Measurements from ENCODE around the gene CALML3. TPM values are rescaled to one million over a fixed set of nuclear protein-coding genes. Genes with fewer than 3 reads are reported as not detected.

The CALML3 gene
- total RNA-seq, 4 donors from 2014 or later, result 196 to 799 (median 315) TPM

DNA sequence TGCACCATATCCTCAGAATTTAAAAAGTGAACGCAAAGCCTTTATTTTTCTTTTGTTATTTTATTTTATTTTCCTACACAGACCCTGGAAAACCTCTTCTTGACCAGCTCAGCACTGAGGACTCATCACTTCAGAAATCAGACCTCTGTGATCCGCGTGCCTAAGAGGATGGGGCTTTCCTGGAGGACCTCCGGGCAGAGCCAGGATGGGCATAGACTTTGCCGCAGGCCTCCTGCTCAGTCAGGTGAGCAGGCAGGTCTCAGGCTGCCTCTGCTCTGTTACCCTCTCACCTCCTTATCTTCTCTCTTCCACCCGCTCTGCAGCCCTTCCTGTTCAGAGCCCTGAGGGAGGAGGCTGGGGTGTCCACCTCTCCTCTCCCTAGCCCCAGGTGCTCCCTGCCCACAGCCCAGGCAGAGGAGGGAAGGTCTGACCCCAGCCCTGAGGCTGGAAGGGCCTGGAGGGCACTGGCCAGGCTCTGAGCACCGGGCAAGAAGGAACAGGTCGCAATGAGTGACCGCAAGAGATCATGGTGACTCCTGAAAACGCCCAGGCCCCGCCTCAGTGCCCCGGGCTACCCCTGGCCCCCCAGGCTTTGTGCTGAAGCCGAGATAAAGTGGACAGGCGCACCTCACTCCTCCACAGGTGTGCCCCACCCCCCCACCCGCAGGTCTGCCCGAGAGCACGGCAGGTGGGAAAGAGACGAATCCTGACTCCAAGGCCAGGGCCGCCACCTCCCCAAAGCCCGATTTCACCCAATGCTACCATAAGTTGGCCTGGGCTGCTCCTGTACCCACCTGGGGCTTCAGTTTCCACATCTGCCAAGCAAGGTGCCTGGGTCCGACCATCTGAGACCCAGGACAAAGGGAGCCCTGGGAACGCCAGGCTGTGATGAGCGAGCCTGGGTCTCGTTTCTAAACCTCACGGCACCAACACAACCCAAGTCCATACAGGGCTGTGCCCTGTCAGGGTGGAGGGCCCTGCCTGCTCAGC lies 28.2 kb upstream of the CALML3 start:
- intact Hi-C loops (cut with DNase I), result no loop called here
- H3K27me3 ChIP-seq, result no peaks in the 10 kb centered on the region
- H3K27ac ChIP-seq, result no peak overlapping the region
- TF ChIP-seq POLR2A (IDR thresholded peaks at IDR 0.05), result no peak
- TF ChIP-seq, protein P1, sequence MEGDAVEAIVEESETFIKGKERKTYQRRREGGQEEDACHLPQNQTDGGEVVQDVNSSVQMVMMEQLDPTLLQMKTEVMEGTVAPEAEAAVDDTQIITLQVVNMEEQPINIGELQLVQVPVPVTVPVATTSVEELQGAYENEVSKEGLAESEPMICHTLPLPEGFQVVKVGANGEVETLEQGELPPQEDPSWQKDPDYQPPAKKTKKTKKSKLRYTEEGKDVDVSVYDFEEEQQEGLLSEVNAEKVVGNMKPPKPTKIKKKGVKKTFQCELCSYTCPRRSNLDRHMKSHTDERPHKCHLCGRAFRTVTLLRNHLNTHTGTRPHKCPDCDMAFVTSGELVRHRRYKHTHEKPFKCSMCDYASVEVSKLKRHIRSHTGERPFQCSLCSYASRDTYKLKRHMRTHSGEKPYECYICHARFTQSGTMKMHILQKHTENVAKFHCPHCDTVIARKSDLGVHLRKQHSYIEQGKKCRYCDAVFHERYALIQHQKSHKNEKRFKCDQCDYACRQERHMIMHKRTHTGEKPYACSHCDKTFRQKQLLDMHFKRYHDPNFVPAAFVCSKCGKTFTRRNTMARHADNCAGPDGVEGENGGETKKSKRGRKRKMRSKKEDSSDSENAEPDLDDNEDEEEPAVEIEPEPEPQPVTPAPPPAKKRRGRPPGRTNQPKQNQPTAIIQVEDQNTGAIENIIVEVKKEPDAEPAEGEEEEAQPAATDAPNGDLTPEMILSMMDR (IDR thresholded peaks at IDR 0.05), result no peak
- no peaks in the 10 kb centered on the region for H3K36me3 ChIP-seq
- H3K4me3 ChIP-seq, result no peak overlapping the region
- peaks cover 0 to 9% (median 0%) of the 10 kb centered on the region in 3 donors for H3K9me3 ChIP-seq
- 71 to 80% methylated on average over 10 of the region's 25 CpGs for WGBS, 2 donors
- no peak for DNase-seq
- H3K4me1 ChIP-seq, result peaks cover 13 to 45% (median 15%) of the 10 kb centered on the region in 3 donors

GRCh38 chr10:5497289-5497688 lies 27.5 kb upstream of the CALML3 start:
- H3K27ac ChIP-seq, result no peak overlapping the region
- no peaks in the 10 kb centered on the region for H3K27me3 ChIP-seq
- H3K4me1 ChIP-seq, result peaks cover 15 to 53% (median 17%) of the 10 kb centered on the region in 3 donors
- no peak overlapping the region for H3K4me3 ChIP-seq
- TF ChIP-seq, protein P1 (IDR thresholded peaks at IDR 0.05), result no peak
- no peak for TF ChIP-seq POLR2A (IDR thresholded peaks at IDR 0.05)
- DNase-seq, result no peak
- WGBS, 2 donors, result 77 to 80% methylated on average over 1 to 4 of the region's 6 CpGs
- H3K36me3 ChIP-seq, result no peaks in the 10 kb centered on the region
- H3K9me3 ChIP-seq, result peaks cover 0 to 5% (median 0%) of the 10 kb centered on the region in 3 donors
- intact Hi-C loops (cut with DNase I), result no loop called here

- no peaks in the 10 kb centered on the region for H3K9me3 ChIP-seq
- 75 to 77% methylated on average over 9 to 14 of the region's 19 CpGs for WGBS, 2 donors
- no peaks in the 10 kb centered on the region for H3K27me3 ChIP-seq
- DNase-seq, result no peak
- H3K4me1 ChIP-seq, result peaks cover 23 to 61% (median 25%) of the 10 kb centered on the region in 3 donors
- TF ChIP-seq, protein P1 (IDR thresholded peaks at IDR 0.05), result no peak
- no peak for TF ChIP-seq POLR2A (IDR thresholded peaks at IDR 0.05)
- H3K27ac ChIP-seq, result no peak overlapping the region
- H3K4me3 ChIP-seq, result no peak overlapping the region
- no peaks in the 10 kb centered on the region for H3K36me3 ChIP-seq
- intact Hi-C loops (cut with DNase I), result no loop called here
These were observed 26.6 kb upstream of the CALML3 start for GRCh38 chr10:5497948-5498730.

GRCh38 chr10:5498791-5499492 lies 25.8 kb upstream of the CALML3 start:
- Histone ChIP-seq H3K36me3 (no peaks in the 10 kb centered on the region), H3K4me1 (peaks cover 26 to 65% (median 28%) of the 10 kb centered on the region in 3 donors), H3K9me3 (no peaks in the 10 kb centered on the region), H3K27me3 (no peaks in the 10 kb centered on the region), H3K4me3 (no peak overlapping the region), H3K27ac (no peak overlapping the region)
- intact Hi-C loops (cut with DNase I), result no loop called here
- TF ChIP-seq POLR2A (IDR thresholded peaks at IDR 0.05), result no peak
- TF ChIP-seq, protein P1 (IDR thresholded peaks at IDR 0.05), result no peak
- 92 to 99% methylated on average over 15 to 29 of the region's 61 CpGs for WGBS, 2 donors
- no peak for DNase-seq
